Naive thymus-derived CD4-positive, alpha-beta T cell (primary cell): ENCODE measurements around the gene CNTN4. TPM values are rescaled to one million over a fixed set of nuclear protein-coding genes. Genes with fewer than 3 reads are reported as not detected.

ENCODE experiments used
- ATAC-seq: fragments of 150-1000 bp; cut with Tn5 transposase; 2 replicates; pipeline ENCODE4 v1.10.0; 2021; ENCODE audit warnings: mild to moderate bottlenecking, moderate library complexity
- CTCF ChIA-PET: fragments of 350-600 bp; sonication (Branson Sonifier 250); formaldehyde crosslinking; loops from one replicate; lab custom pipeline; 2021; ENCODE audit warnings: antibody characterized with exemption; lab: Charles Lee
- POLR2A ChIA-PET: fragments of 350-600 bp; sonication (Branson Sonifier 250); formaldehyde crosslinking; loops from one replicate; lab custom pipeline; 2021; ENCODE audit warnings: antibody characterized with exemption, inconsistent platforms; lab: Charles Lee
- DNase-seq, 9 donors: peaks; one replicate each; pipeline versions ENCODE4 v3.0.0 to v3.0.0-alpha.2; 2020 to 2022; ENCODE audit warnings: mixed read lengths in 1 of 9
- H3K27ac ChIP-seq: one replicate; pipeline ENCODE4 v1.7.0; 2013; ENCODE audit warnings: mild to moderate bottlenecking, low read depth, low read length, moderate library complexity
- H3K27me3 ChIP-seq, 2 donors: one replicate each; pipeline ENCODE4 v1.7.0; 2013; ENCODE audit warnings: low read length in 2 of 2, mild to moderate bottlenecking in 2 of 2, moderate library complexity in 2 of 2; ENCODE audit not compliant: control insufficient read depth in 2 of 2, insufficient read depth in 2 of 2
- H3K36me3 ChIP-seq, 3 experiments: 1 replicate in 2 of 3; 2 replicates in 1 of 3; pipeline ENCODE4 v1.7.0; 2013; ENCODE audit warnings: low read length in 3 of 3, mild to moderate bottlenecking in 3 of 3, moderate library complexity in 1 of 3; ENCODE audit not compliant: insufficient read depth in 3 of 3, control insufficient read depth in 2 of 3
- H3K4me1 ChIP-seq, 2 donors: one replicate each; pipeline ENCODE4 v1.7.0; 2013; ENCODE audit warnings: low read length in 2 of 2, mild to moderate bottlenecking in 2 of 2, moderate library complexity in 1 of 2; ENCODE audit not compliant: control insufficient read depth in 2 of 2, insufficient read depth in 2 of 2
- H3K4me3 ChIP-seq: 2 replicates; pipeline ENCODE4 v1.7.0; 2013; ENCODE audit warnings: mild to moderate bottlenecking, low read length
- H3K9me3 ChIP-seq, 3 experiments: 1 replicate in 2 of 3; 2 replicates in 1 of 3; pipeline ENCODE4 v1.7.0; 2013; ENCODE audit warnings: low read length in 3 of 3; ENCODE audit not compliant: control insufficient read depth in 2 of 3
- H3K27ac Mint-ChIP-seq, 9 donors: one replicate each; pipeline ENCODE4 v1.8.0; 2020 to 2022; ENCODE audit warnings: mixed read lengths in 9 of 9, mild to moderate bottlenecking in 8 of 9, moderate library complexity in 5 of 9, inconsistent platforms in 2 of 9
- H3K27me3 Mint-ChIP-seq, 5 donors: one replicate each; pipeline ENCODE4 v1.8.0; 2021 to 2022; ENCODE audit warnings: mixed read lengths in 5 of 5, mild to moderate bottlenecking in 1 of 5
- H3K36me3 Mint-ChIP-seq, 5 donors: one replicate each; pipeline ENCODE4 v1.8.0; 2020 to 2022; ENCODE audit warnings: mixed read lengths in 5 of 5, mild to moderate bottlenecking in 3 of 5, inconsistent platforms in 1 of 5
- H3K4me1 Mint-ChIP-seq, 7 donors: one replicate each; pipeline ENCODE4 v1.8.0; 2020 to 2022; ENCODE audit warnings: mixed read lengths in 7 of 7, mild to moderate bottlenecking in 3 of 7, inconsistent platforms in 1 of 7
- H3K4me3 Mint-ChIP-seq, 10 donors: one replicate each; pipeline ENCODE4 v1.8.0; 2020 to 2022; ENCODE audit warnings: mild to moderate bottlenecking in 10 of 10, mixed read lengths in 10 of 10, moderate library complexity in 6 of 10, inconsistent platforms in 2 of 10
- H3K9me3 Mint-ChIP-seq, 11 donors: one replicate each; pipeline ENCODE4 v1.8.0; 2020 to 2022; ENCODE audit warnings: mixed read lengths in 11 of 11, mild to moderate bottlenecking in 4 of 11, inconsistent platforms in 1 of 11, moderate library complexity in 1 of 11
- intact Hi-C, 2 donors: fragments of 100-400 bp; cut with micrococcal nuclease; formaldehyde crosslinking; loops; one replicate each; pipeline ENCODE4 v1.15.1; 2023
- polyA plus RNA-seq, 2 donors: library from polyadenylated mRNA; unstranded; fragments of 300-500 nt; fragmentation: Illumina TruSeq; gene quantifications; one replicate each; pipeline ENCODE4 v1.2.3, GENCODE V29; 2021
- total RNA-seq, 6 experiments: library from RNA in 5 of 6; stranded (reverse) in 5 of 6; gene quantifications; 1 replicate in 5 of 6; 2 replicates in 1 of 6; pipeline ENCODE4 v1.2.3 and lab custom pipeline; 2021 to 2026

The CNTN4 gene
- total and polyA plus RNA-seq, 7 experiments from 2014 or later = not detected

- ATAC-seq (no peak), DNase-seq (no peak)
- intact Hi-C loops = no loop called here
- no peak overlapping the region for H3K4me3 ChIP-seq
- H3K36me3 ChIP-seq = no peaks in the 10 kb centered on the region
- H3K4me3 Mint-ChIP-seq = no peak overlapping the region
- H3K9me3 ChIP-seq = no peaks in the 10 kb centered on the region
- peaks cover 5 to 30% (median 8%) of the 10 kb centered on the region in 5 donors for H3K27me3 Mint-ChIP-seq
- H3K27ac ChIP-seq = no peak overlapping the region
- no peaks in the 10 kb centered on the region for H3K4me1 ChIP-seq
- ChIA-PET POLR2A (no interaction called here), CTCF (no interaction called here)
- no peaks in the 10 kb centered on the region for H3K27me3 ChIP-seq
- no peaks in the 10 kb centered on the region for H3K36me3 Mint-ChIP-seq
- no peaks in the 10 kb centered on the region for H3K4me1 Mint-ChIP-seq
- no peak overlapping the region for H3K27ac Mint-ChIP-seq
- no peaks in the 10 kb centered on the region for H3K9me3 Mint-ChIP-seq
Observed at GRCh38 chr3:2968475-2968874, 869.8 kb downstream of the CNTN4 start.

- ATAC-seq = no peak
- no peak overlapping the region for H3K4me3 ChIP-seq
- Mint-ChIP-seq H3K4me1 (peaks cover 0 to 6% (median 0%) of the 10 kb centered on the region in 7 donors), H3K27me3 (peaks cover 0 to 13% (median 2%) of the 10 kb centered on the region in 5 donors), H3K9me3 (no peaks in the 10 kb centered on the region), H3K36me3 (no peaks in the 10 kb centered on the region), H3K4me3 (no peak overlapping the region), H3K27ac (no peak overlapping the region)
- ChIA-PET POLR2A (no interaction called here), CTCF (no interaction called here)
- intact Hi-C loops = no loop called here
- no peaks in the 10 kb centered on the region for H3K36me3 ChIP-seq
- no peaks in the 10 kb centered on the region for H3K9me3 ChIP-seq
- H3K4me1 ChIP-seq = no peaks in the 10 kb centered on the region
- DNase-seq = no peak
- H3K27me3 ChIP-seq = no peaks in the 10 kb centered on the region
- no peak overlapping the region for H3K27ac ChIP-seq
Observed at GRCh38 chr3:2976212-2976611, 877.5 kb downstream of the CNTN4 start.

- POLR2A ChIA-PET = no interaction called here
Observed at GRCh38 chr3:2976796-2977195, 878.1 kb downstream of the CNTN4 start.

GRCh38 chr3:2978977-2979732 is 880.5 kb downstream of the CNTN4 start:
- Histone ChIP-seq H3K4me1 (no peaks in the 10 kb centered on the region), H3K27me3 (no peaks in the 10 kb centered on the region), H3K4me3 (no peak overlapping the region), H3K27ac (no peak overlapping the region), H3K36me3 (no peaks in the 10 kb centered on the region), H3K9me3 (no peaks in the 10 kb centered on the region)
- H3K27me3 Mint-ChIP-seq = peaks cover 0 to 7% (median 0%) of the 10 kb centered on the region in 5 donors
- no peaks in the 10 kb centered on the region for H3K9me3 Mint-ChIP-seq
- H3K36me3 Mint-ChIP-seq = no peaks in the 10 kb centered on the region
- ChIA-PET CTCF (no interaction called here), POLR2A (no interaction called here)
- ATAC-seq (no peak), DNase-seq (no peak)
- peak overlapping the region in 2 of 9 donors; percentile 13 to 14 for H3K27ac Mint-ChIP-seq
- intact Hi-C loops = no loop called here
- H3K4me1 Mint-ChIP-seq = peaks cover 0 to 6% (median 0%) of the 10 kb centered on the region in 7 donors
- no peak overlapping the region for H3K4me3 Mint-ChIP-seq

More at GRCh38 chr3:2976796-2977195, 878.1 kb downstream of the CNTN4 start:
- no peaks in the 10 kb centered on the region for H3K9me3 Mint-ChIP-seq
- H3K4me1 ChIP-seq = no peaks in the 10 kb centered on the region
- H3K27me3 Mint-ChIP-seq = peaks cover 0 to 13% (median 2%) of the 10 kb centered on the region in 5 donors
- intact Hi-C loops = no loop called here
- CTCF ChIA-PET = no interaction called here
- H3K36me3 Mint-ChIP-seq = no peaks in the 10 kb centered on the region
- no peaks in the 10 kb centered on the region for H3K27me3 ChIP-seq
- no peak overlapping the region for H3K27ac Mint-ChIP-seq
- DNase-seq = no peak
- no peak overlapping the region for H3K27ac ChIP-seq
- no peak overlapping the region for H3K4me3 ChIP-seq
- no peak for ATAC-seq
- H3K4me1 Mint-ChIP-seq = peaks cover 0 to 6% (median 0%) of the 10 kb centered on the region in 7 donors
- H3K36me3 ChIP-seq = no peaks in the 10 kb centered on the region
- H3K9me3 ChIP-seq = no peaks in the 10 kb centered on the region
- no peak overlapping the region for H3K4me3 Mint-ChIP-seq

GRCh38 chr3:2984005-2984830 is 885.6 kb downstream of the CNTN4 start:
- Mint-ChIP-seq H3K27ac (no peak overlapping the region), H3K9me3 (no peaks in the 10 kb centered on the region)
- intact Hi-C loops = no loop called here

GRCh38 chr3:2984831-2985220 is 886.2 kb downstream of the CNTN4 start:
- no peaks in the 10 kb centered on the region for H3K36me3 Mint-ChIP-seq
- H3K27ac Mint-ChIP-seq = no peak overlapping the region
- no peak overlapping the region for H3K4me3 Mint-ChIP-seq
- no peak for ATAC-seq
- intact Hi-C loops = no loop called here
- peaks cover 0 to 7% (median 0%) of the 10 kb centered on the region in 5 donors for H3K27me3 Mint-ChIP-seq
- POLR2A ChIA-PET = no interaction called here
- CTCF ChIA-PET = interaction anchor here (0.7 kb wide), 1 partner anchor 64 kb away, joined by 3 read pairs; no protein-coding TSS in a partner anchor
- H3K9me3 ChIP-seq = no peaks in the 10 kb centered on the region
- no peaks in the 10 kb centered on the region for H3K27me3 ChIP-seq
- H3K9me3 Mint-ChIP-seq = no peaks in the 10 kb centered on the region
- H3K4me3 ChIP-seq = no peak overlapping the region
- H3K27ac ChIP-seq = no peak overlapping the region
- no peaks in the 10 kb centered on the region for H3K36me3 ChIP-seq
- DNase-seq = no peak
- H3K4me1 ChIP-seq = no peaks in the 10 kb centered on the region
- peaks cover 0 to 1% (median 0%) of the 10 kb centered on the region in 7 donors for H3K4me1 Mint-ChIP-seq

More at GRCh38 chr3:2984005-2984830, 885.6 kb downstream of the CNTN4 start:
- ChIA-PET CTCF (no interaction called here), POLR2A (no interaction called here)
- H3K4me1 ChIP-seq = no peaks in the 10 kb centered on the region
- H3K27ac ChIP-seq = no peak overlapping the region
- H3K4me3 Mint-ChIP-seq = no peak overlapping the region
- H3K27me3 ChIP-seq = no peaks in the 10 kb centered on the region
- H3K36me3 Mint-ChIP-seq = no peaks in the 10 kb centered on the region
- H3K4me1 Mint-ChIP-seq = no peaks in the 10 kb centered on the region
- no peaks in the 10 kb centered on the region for H3K36me3 ChIP-seq
- H3K4me3 ChIP-seq = no peak overlapping the region
- ATAC-seq = no peak
- no peaks in the 10 kb centered on the region for H3K9me3 ChIP-seq
- peaks cover 0 to 7% (median 0%) of the 10 kb centered on the region in 5 donors for H3K27me3 Mint-ChIP-seq
- no peak for DNase-seq
